HCT116 (cell line): Measurements from ENCODE around the gene INSR. TPM values are rescaled to one million over a fixed set of nuclear protein-coding genes. Genes with fewer than 3 reads are reported as not detected.

Experiments
- ATAC-seq: fragments of 200-7000 bp; cut with Tn5 transposase; 2 replicates; pipeline ENCODE4 v1.9.1; 2020; ENCODE audit warnings: mild to moderate bottlenecking, moderate library complexity
- BruUV-seq: library from RNA; stranded (reverse); fragments of 400-500 nt; replicated peaks from 2 replicates; lab custom pipeline; 2021; lab: Mats Ljungman, UMichigan
- CTCF ChIA-PET: fragments of 300-600 bp; sonication (Branson Sonifier 250); formaldehyde crosslinking; loops from one replicate; lab custom pipeline; 2021; ENCODE audit warnings: antibody characterized with exemption; lab: Charles Lee
- POLR2A ChIA-PET: fragments of 300-600, 350-600 bp; sonication (Branson Sonifier 250); formaldehyde crosslinking; loops from one replicate; lab custom pipeline; 2021; ENCODE audit warnings: antibody characterized with exemption; lab: Charles Lee
- RAD21 ChIA-PET, 2 experiments: fragments of 300-600 bp; sonication (Branson Sonifier 250); formaldehyde crosslinking; loops; one replicate each; lab custom pipeline; 2023; ENCODE audit warnings: low total read pairs in 2 of 2; ENCODE audit not compliant: uncharacterized antibody in 2 of 2, unreplicated experiment in 2 of 2, low non-redundant PET in 1 of 2; lab: Charles Lee
- DNase-seq: peaks from one replicate; pipeline ENCODE4 v3.0.0-alpha.2; 2010; ENCODE audit warnings: low read depth, low spot score
- H2AFZ ChIP-seq: fragments of 200-600 bp; shearing (Covaris generic), sonication (generic); 2 replicates; pipeline ENCODE4 v1.6.1; 2017; ENCODE audit warnings: low read depth, mixed run types, mixed read lengths, antibody characterized with exemption, low read length; ENCODE audit not compliant: poor library complexity, severe bottlenecking
- H3K27ac ChIP-seq: 2 replicates; pipeline ENCODE4 v1.5.1; 2012; ENCODE audit warnings: low read depth, low read length
- H3K27me3 ChIP-seq: fragments of 200-600 bp; sonication (generic); 2 replicates; pipeline ENCODE4 v1.6.1; 2016; ENCODE audit warnings: mixed run types, low read length, mixed read lengths; ENCODE audit not compliant: insufficient read depth
- H3K36me3 ChIP-seq, 2 experiments: fragments of 200-500 bp in 1 of 2; fragments of 200-600 bp in 1 of 2; sonication (Bioruptor generic) in 1 of 2; sonication (generic) in 1 of 2; 2 replicates each; pipeline versions ENCODE4 v1.5.1 to v1.6.1; 2014 to 2016; ENCODE audit warnings: low read length in 2 of 2, inconsistent platforms in 1 of 2, mixed read lengths in 1 of 2, mixed run types in 1 of 2; ENCODE audit not compliant: insufficient read depth in 2 of 2, control insufficient read depth in 1 of 2
- H3K4me1 ChIP-seq, 2 experiments: fragments of 200-600 bp in 1 of 2; sonication (generic) in 1 of 2; 2 replicates each; pipeline versions ENCODE4 v1.5.1 to v1.6.1; 2012 to 2017; ENCODE audit warnings: low read length in 2 of 2, inconsistent platforms in 1 of 2, mild to moderate bottlenecking in 1 of 2, mixed read lengths in 1 of 2, mixed run types in 1 of 2, moderate library complexity in 1 of 2; ENCODE audit not compliant: insufficient read depth in 2 of 2, control insufficient read depth in 1 of 2
- H3K4me2 ChIP-seq: fragments of 200-600 bp; sonication (generic); 2 replicates; pipeline ENCODE4 v1.6.1; 2017; ENCODE audit warnings: mixed run types, low read length, mixed read lengths
- H3K4me3 ChIP-seq, 2 experiments: fragments of 200-600 bp in 1 of 2; sonication (generic) in 1 of 2; replicated peaks in 1 of 2; 2 replicates each; pipeline ENCODE4 v1.5.1; 2011 to 2016; ENCODE audit warnings: low read length in 2 of 2, control low read depth in 1 of 2, low read depth in 1 of 2, mild to moderate bottlenecking in 1 of 2, mixed read lengths in 1 of 2, mixed run types in 1 of 2
- H3K79me2 ChIP-seq: fragments of 200-600 bp; sonication (generic); 2 replicates; pipeline ENCODE4 v1.6.1; 2017; ENCODE audit warnings: mild to moderate bottlenecking, mixed run types, low read length, moderate library complexity, mixed read lengths; ENCODE audit not compliant: insufficient read depth
- H3K9ac ChIP-seq: fragments of 200-600 bp; sonication (generic); 2 replicates; pipeline ENCODE4 v1.6.1; 2016; ENCODE audit warnings: low read length, mixed read lengths
- H3K9me2 ChIP-seq: fragments of 200-600 bp; sonication (generic), shearing (Covaris generic); 2 replicates; pipeline ENCODE4 v1.6.1; 2017; ENCODE audit warnings: mixed run types, mild to moderate bottlenecking, moderate library complexity; ENCODE audit not compliant: insufficient read depth
- H3K9me3 ChIP-seq, 2 experiments: fragments of 200-500 bp in 1 of 2; fragments of 200-600 bp in 1 of 2; sonication (Bioruptor generic) in 1 of 2; sonication (generic) in 1 of 2; 2 replicates each; pipeline ENCODE4 v1.6.1; 2014 to 2017; ENCODE audit warnings: low read length in 2 of 2, mixed read lengths in 2 of 2, inconsistent platforms in 1 of 2, low read depth in 1 of 2, mild to moderate bottlenecking in 1 of 2, mixed run types in 1 of 2, moderate library complexity in 1 of 2; ENCODE audit not compliant: control insufficient read depth in 1 of 2, insufficient read depth in 1 of 2
- H4K20me1 ChIP-seq: fragments of 200-600 bp; sonication (generic), shearing (Covaris generic); 2 replicates; pipeline ENCODE4 v1.6.1; 2017; ENCODE audit warnings: mixed run types, mild to moderate bottlenecking, moderate library complexity; ENCODE audit not compliant: insufficient read depth
- ATF3 ChIP-seq: IDR thresholded peaks from 2 replicates; pipeline ENCODE4 v1.6.1; 2012
- CBX3 ChIP-seq: IDR thresholded peaks from 2 replicates; pipeline ENCODE4 v1.6.1; 2012; ENCODE audit warnings: low read depth
- CTCF ChIP-seq, 3 experiments: fragments of 200-600 bp in 1 of 3; sonication (generic) in 1 of 3; IDR thresholded peaks in 2 of 3; conservative IDR thresholded peaks in 1 of 3; 2 replicates each; pipeline ENCODE4 v1.5.1; 2012 to 2017; ENCODE audit warnings: low read depth in 2 of 3, low read length in 2 of 3, antibody characterized with exemption in 1 of 3, borderline replicate concordance in 1 of 3, control low read depth in 1 of 3, mild to moderate bottlenecking in 1 of 3, mixed read lengths in 1 of 3, mixed run types in 1 of 3, moderate library complexity in 1 of 3; ENCODE audit not compliant: insufficient read depth in 1 of 3
- EGR1 ChIP-seq: IDR thresholded peaks from 2 replicates; pipeline ENCODE4 v1.6.1; 2012; ENCODE audit warnings: low read depth
- ELF1 ChIP-seq: IDR thresholded peaks from 2 replicates; pipeline ENCODE4 v1.6.1; 2012; ENCODE audit warnings: low read depth, borderline replicate concordance
- FOSL1 ChIP-seq: IDR thresholded peaks from 2 replicates; pipeline ENCODE4 v1.6.1; 2012; ENCODE audit warnings: low read depth
- MAX ChIP-seq: IDR thresholded peaks from 2 replicates; pipeline ENCODE4 v1.6.1; 2012
- SIN3A ChIP-seq: IDR thresholded peaks from 2 replicates; pipeline ENCODE4 v1.6.1; 2012; ENCODE audit warnings: low read depth
- SRF ChIP-seq: IDR thresholded peaks from 2 replicates; pipeline ENCODE4 v1.6.1; 2012; ENCODE audit warnings: low read depth
- YY1 ChIP-seq: IDR thresholded peaks from 2 replicates; pipeline ENCODE4 v1.6.1; 2011; ENCODE audit warnings: low read length, low read depth, moderate library complexity, mild to moderate bottlenecking; ENCODE audit not compliant: insufficient replicate concordance; ENCODE audit errors: extremely low read depth
- ZBTB33 ChIP-seq: IDR thresholded peaks from 2 replicates; pipeline ENCODE4 v1.6.1; 2011; ENCODE audit warnings: mild to moderate bottlenecking, low read length, moderate library complexity; ENCODE audit not compliant: insufficient replicate concordance; ENCODE audit errors: extremely low read depth
- ZNF274 ChIP-seq: fragments of 200-500 bp; sonication (Bioruptor generic); IDR thresholded peaks from 2 replicates; pipeline ENCODE4 v1.6.1; 2014; ENCODE audit warnings: mild to moderate bottlenecking, low read depth, low read length, inconsistent platforms
- intact Hi-C: fragments of 100-400 bp; cut with micrococcal nuclease; formaldehyde crosslinking; loops from 2 replicates; pipeline ENCODE4 v1.10.0; 2022
- total RNA-seq: library from RNA; stranded (reverse); gene quantifications from one replicate; pipeline ENCODE4 v1.2.1, GENCODE V29; 2021; ENCODE audit not compliant: unreplicated experiment

Gene INSR
- total RNA-seq, 1 experiment from 2014 or later: 25.4 TPM

GRCh38 chr19:7238051-7238450, 56.2 kb downstream of the INSR start:
- Histone ChIP-seq H3K9ac (no peak overlapping the region), H2AFZ (no peak overlapping the region)
- no peak for TF ChIP-seq EGR1
- TF ChIP-seq ATF3: no peak
- TF ChIP-seq, all 23 proteins: peak for 0
- Histone ChIP-seq H3K27ac (no peak overlapping the region), H3K27me3 (no peaks in the 10 kb centered on the region), H3K4me3 (no peak overlapping the region), H3K79me2 (peaks cover 7% of the 10 kb centered on the region; the same call in 1 of the 2 replicates), H4K20me1 (no peaks in the 10 kb centered on the region), H3K9me2 (no peaks in the 10 kb centered on the region), H3K36me3 (no peaks in the 10 kb centered on the region), H3K4me1 (no peaks in the 10 kb centered on the region), H3K4me2 (no peak overlapping the region), H3K9me3 (no peaks in the 10 kb centered on the region; a peak in 2 of 4 replicates)
- BruUV-seq: no TSS peak
- DNase-seq (no peak), ATAC-seq (no peak)
- ChIA-PET RAD21 (no interaction called here), CTCF (no interaction called here), POLR2A (no interaction called here)
- intact Hi-C loops: no loop called here

GRCh38 chr19:7236153-7236552, 58.1 kb downstream of the INSR start:
- BruUV-seq: no TSS peak
- H3K4me3 ChIP-seq: no peak overlapping the region
- H3K27me3 ChIP-seq: no peaks in the 10 kb centered on the region
- no peaks in the 10 kb centered on the region for H3K9me2 ChIP-seq
- H3K36me3 ChIP-seq: no peaks in the 10 kb centered on the region
- no peaks in the 10 kb centered on the region for H3K4me1 ChIP-seq
- H3K79me2 ChIP-seq: peaks cover 7% of the 10 kb centered on the region; the same call in 1 of the 2 replicates
- no peak for DNase-seq
- RAD21 ChIA-PET: no interaction called here
- POLR2A ChIA-PET: no interaction called here
- H3K4me2 ChIP-seq: no peak overlapping the region
- ATAC-seq: no peak
- TF ChIP-seq CTCF (IDR thresholded peaks at IDR 0.05 in 2 of 3, conservative IDR thresholded peaks at IDR 0.05 in 1 of 3; ENCODE audit: borderline replicate concordance in 1 of 3, insufficient read depth in 1 of 3, low read depth in 2 of 3, low read length in 2 of 3) (no peak), MAX (no peak), EGR1 (no peak), ATF3 (no peak), ZBTB33 (no peak), FOSL1 (no peak), ZNF274 (no peak), YY1 (no peak), SIN3A (no peak), ELF1 (no peak), CBX3 (no peak), SRF (no peak)
- no peak overlapping the region for H3K27ac ChIP-seq
- H4K20me1 ChIP-seq: no peaks in the 10 kb centered on the region
- no peaks in the 10 kb centered on the region; a peak in 2 of 4 replicates for H3K9me3 ChIP-seq
- CTCF ChIA-PET: no interaction called here
- no peak overlapping the region for H3K9ac ChIP-seq
- intact Hi-C loops: no loop called here
- H2AFZ ChIP-seq: no peak overlapping the region
